ENCODE data around the gene LTBP4. TPM values are rescaled to one million over a fixed set of nuclear protein-coding genes. Genes with fewer than 3 reads are reported as not detected.

Gene LTBP4
- total RNA-seq, 1 experiment from 2014 or later: 20.3 TPM

DNA sequence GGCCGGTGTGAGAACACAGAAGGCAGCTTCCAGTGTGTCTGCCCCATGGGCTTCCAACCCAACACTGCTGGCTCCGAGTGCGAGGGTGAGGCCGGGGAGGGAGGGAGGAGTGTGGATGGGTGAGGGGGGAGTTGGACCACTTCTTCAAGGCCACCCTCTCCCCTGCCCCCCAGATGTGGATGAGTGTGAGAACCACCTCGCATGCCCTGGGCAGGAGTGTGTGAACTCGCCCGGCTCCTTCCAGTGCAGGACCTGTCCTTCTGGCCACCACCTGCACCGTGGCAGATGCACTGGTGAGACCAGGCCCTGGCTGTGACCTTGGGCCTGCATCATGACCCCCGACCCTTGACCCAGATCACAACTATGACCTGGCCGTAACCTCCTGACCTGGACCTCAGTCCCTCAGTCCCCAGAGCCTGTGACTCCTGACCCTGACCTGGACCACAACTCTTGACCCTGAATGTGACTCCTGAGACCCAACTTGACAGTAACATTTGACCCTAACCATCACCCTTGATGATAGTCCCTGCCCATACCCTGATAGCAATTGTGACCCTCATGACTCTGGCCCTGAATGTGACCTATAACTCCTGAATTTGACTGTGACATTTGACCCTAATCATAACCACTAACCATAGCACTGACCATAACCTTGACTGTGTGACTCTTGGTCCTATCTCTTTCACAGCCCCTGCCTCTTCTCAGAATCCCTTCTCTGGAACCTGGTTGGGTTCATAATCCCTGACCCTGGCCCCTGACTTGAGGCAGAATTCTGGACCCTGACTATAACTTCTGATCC lies 10.9 kb downstream of the LTBP4 start:
- CTCF ChIA-PET: no interaction called here
- no peak for DNase-seq
- Mint-ChIP-seq H3K4me1 (ENCODE audit: low read depth, unreplicated experiment) (peaks cover 38% of the 10 kb centered on the region), H3K9me3 (ENCODE audit: low read depth, unreplicated experiment) (no peaks in the 10 kb centered on the region), H3K36me3 (ENCODE audit: insufficient read depth, unreplicated experiment) (peaks cover 52% of the 10 kb centered on the region), H3K27ac (ENCODE audit: unreplicated experiment) (no peak overlapping the region), H3K4me3 (ENCODE audit: low read depth, unreplicated experiment) (no peak overlapping the region), H3K27me3 (ENCODE audit: unreplicated experiment) (peaks cover 44% of the 10 kb centered on the region)
- no peak for TF ChIP-seq CTCF (IDR thresholded peaks at IDR 0.05; ENCODE audit: unreplicated experiment)
- intact Hi-C loops (cut with micrococcal nuclease; ENCODE audit: unreplicated experiment): no loop called here
- BruUV-seq (replicated peaks): no TSS peak

DNA sequence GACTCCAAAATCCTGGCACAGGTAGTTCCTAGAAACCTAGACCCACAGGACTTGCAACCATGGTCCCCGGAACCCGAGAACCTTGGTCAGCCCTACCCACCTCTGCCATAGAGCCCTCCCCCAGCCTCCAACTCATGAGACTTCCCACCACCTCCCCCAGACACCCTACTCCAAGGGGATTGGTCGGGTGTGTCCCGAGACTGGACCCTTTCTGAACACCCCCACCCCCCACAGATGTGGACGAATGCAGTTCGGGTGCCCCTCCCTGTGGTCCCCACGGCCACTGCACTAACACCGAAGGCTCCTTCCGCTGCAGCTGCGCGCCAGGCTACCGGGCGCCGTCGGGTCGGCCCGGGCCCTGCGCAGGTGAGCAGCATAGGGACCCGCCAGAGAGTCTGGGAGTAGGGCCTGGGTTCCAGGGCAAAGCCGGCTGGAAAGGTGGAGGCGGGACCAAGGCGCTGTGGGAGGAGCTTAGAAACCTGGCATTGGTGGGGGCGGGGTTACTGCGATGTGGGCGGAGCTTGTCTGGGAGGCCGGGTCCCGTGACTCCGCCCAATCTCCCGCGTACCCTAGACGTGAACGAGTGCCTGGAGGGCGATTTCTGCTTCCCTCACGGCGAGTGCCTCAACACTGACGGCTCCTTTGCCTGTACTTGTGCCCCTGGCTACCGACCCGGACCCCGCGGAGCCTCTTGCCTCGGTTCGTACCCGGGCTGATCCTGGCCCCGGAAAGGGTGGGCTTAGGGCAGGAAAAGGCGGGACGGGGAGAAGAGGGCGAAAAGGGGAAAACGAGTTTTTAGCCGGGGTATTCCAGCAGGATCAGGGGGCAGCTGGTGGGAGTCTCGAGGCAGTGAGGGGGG lies 11.9 kb downstream of the LTBP4 start:
- Mint-ChIP-seq H3K4me3 (ENCODE audit: low read depth, unreplicated experiment) (peak overlapping the region; percentile 58), H3K36me3 (ENCODE audit: insufficient read depth, unreplicated experiment) (peaks cover 44% of the 10 kb centered on the region), H3K27ac (ENCODE audit: unreplicated experiment) (no peak overlapping the region), H3K4me1 (ENCODE audit: low read depth, unreplicated experiment) (peaks cover 31% of the 10 kb centered on the region), H3K27me3 (ENCODE audit: unreplicated experiment) (peaks cover 34% of the 10 kb centered on the region), H3K9me3 (ENCODE audit: low read depth, unreplicated experiment) (no peaks in the 10 kb centered on the region)
- no TSS peak for BruUV-seq (replicated peaks)
- no peak for TF ChIP-seq CTCF (IDR thresholded peaks at IDR 0.05; ENCODE audit: unreplicated experiment)
- DNase-seq: no peak
- intact Hi-C loops (cut with micrococcal nuclease; ENCODE audit: unreplicated experiment): no loop called here
- CTCF ChIA-PET: no interaction called here

- H3K4me1 Mint-ChIP-seq (ENCODE audit: low read depth, unreplicated experiment): peaks cover 22% of the 10 kb centered on the region
- CTCF ChIA-PET: no interaction called here
- intact Hi-C loops (cut with micrococcal nuclease; ENCODE audit: unreplicated experiment): no loop called here
- H3K27ac Mint-ChIP-seq (ENCODE audit: unreplicated experiment): no peak overlapping the region
- BruUV-seq (replicated peaks): no TSS peak
- peaks cover 39% of the 10 kb centered on the region for H3K36me3 Mint-ChIP-seq (ENCODE audit: insufficient read depth, unreplicated experiment)
- no peaks in the 10 kb centered on the region for H3K9me3 Mint-ChIP-seq (ENCODE audit: low read depth, unreplicated experiment)
- peaks cover 25% of the 10 kb centered on the region for H3K27me3 Mint-ChIP-seq (ENCODE audit: unreplicated experiment)
- no peak for TF ChIP-seq CTCF (IDR thresholded peaks at IDR 0.05; ENCODE audit: unreplicated experiment)
- H3K4me3 Mint-ChIP-seq (ENCODE audit: low read depth, unreplicated experiment): peak overlapping the region; percentile 58
- DNase-seq: peak; percentile 73
Measured at GRCh38 chr19:40613690-40614621, 12.8 kb downstream of the LTBP4 start.
